GM12891 (cell line): ENCODE data around the gene C14orf119.

Experiments
- DNase-seq: peaks from one replicate; pipeline ENCODE4 v3.0.0; 2011; ENCODE audit warnings: low spot score; ENCODE audit not compliant: insufficient read length
- FAIRE-seq: peaks from 2 replicates; lab custom pipeline; 2011; peaks lifted over from hg19 to GRCh38; lab: Jason Lieb, UNC
- PAX5 ChIP-seq: IDR thresholded peaks from 2 replicates; pipeline ENCODE4 v1.6.1; 2011; ENCODE audit warnings: low read length, moderate library complexity, mild to moderate bottlenecking; ENCODE audit not compliant: insufficient read depth, severe bottlenecking
- POLR2A ChIP-seq: IDR thresholded peaks from 2 replicates; pipeline ENCODE4 v1.6.1; 2011; ENCODE audit warnings: low read depth, low read length, control low read depth
- POLR2AphosphoS5 ChIP-seq: IDR thresholded peaks from 2 replicates; pipeline ENCODE4 v1.6.1; 2011; ENCODE audit warnings: low read depth, low read length, control low read depth
- POU2F2 ChIP-seq: IDR thresholded peaks from 2 replicates; pipeline ENCODE4 v1.6.1; 2011; ENCODE audit warnings: low read depth, mild to moderate bottlenecking, control low read depth, low read length, moderate library complexity
- SPI1 ChIP-seq: IDR thresholded peaks from 2 replicates; pipeline ENCODE4 v1.6.1; 2011; ENCODE audit warnings: low read depth, low read length, control low read depth
- TAF1 ChIP-seq: IDR thresholded peaks from 2 replicates; pipeline ENCODE4 v1.6.1; 2011; ENCODE audit warnings: low read depth, low read length, control low read depth

C14orf119 gene

GRCh38 chr14:23137813-23138535 lies 42.7 kb downstream of the C14orf119 start:
- DNase-seq (no peak), FAIRE-seq (no peak)
- no peak for TF ChIP-seq TAF1
- TF ChIP-seq POLR2AphosphoS5: no peak
- TF ChIP-seq SPI1: no peak
- TF ChIP-seq POU2F2: no peak
- no peak for TF ChIP-seq POLR2A
- no peak for TF ChIP-seq PAX5

GRCh38 chr14:23139874-23140273 lies 44.6 kb downstream of the C14orf119 start:
- TF ChIP-seq POLR2AphosphoS5 (no peak), POLR2A (no peak), PAX5 (no peak), POU2F2 (no peak), TAF1 (no peak), SPI1 (no peak)
- no peak for DNase-seq
- no peak for FAIRE-seq

GRCh38 chr14:23140371-23140770 lies 45.1 kb downstream of the C14orf119 start:
- TF ChIP-seq SPI1 (no peak), TAF1 (no peak), PAX5 (no peak), POLR2AphosphoS5 (no peak), POLR2A (no peak), POU2F2 (no peak)
- FAIRE-seq (no peak), DNase-seq (no peak)

DNA sequence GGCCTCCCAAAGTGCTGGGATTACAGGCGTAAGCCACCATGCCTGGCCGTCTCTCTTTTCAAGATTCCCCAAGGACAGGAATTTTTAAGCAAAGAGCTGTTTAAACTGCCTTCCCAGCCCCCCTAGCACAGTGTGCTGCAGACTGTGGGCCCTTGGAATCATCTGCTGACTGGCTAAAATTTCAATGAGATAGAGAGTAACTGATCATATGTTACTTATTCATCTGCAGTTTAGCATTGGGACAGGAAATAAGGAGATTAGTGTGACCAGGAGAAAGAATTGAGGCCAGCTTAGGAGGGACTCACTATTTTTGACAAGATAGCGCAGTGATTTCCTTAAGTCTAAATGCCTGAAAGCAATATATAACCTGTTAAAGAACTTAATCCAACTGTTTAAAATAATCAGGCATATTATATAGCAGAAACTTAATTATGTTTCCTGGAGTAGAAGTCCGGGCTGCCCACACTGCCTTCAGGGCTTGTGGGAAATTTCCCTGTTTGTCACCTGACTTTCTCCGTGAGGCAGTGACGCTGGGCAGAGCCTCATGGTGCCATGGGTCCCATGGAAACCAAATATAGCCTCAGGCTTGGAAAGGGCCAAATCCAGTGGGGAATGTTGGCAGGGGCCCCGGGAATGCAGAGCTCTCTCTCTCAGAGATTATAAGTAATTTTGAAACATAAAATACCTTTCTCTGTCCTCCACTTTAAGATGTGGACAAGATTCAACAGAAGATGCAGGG lies 46.6 kb downstream of the C14orf119 start:
- TF ChIP-seq POLR2AphosphoS5 (no peak), POU2F2 (no peak), SPI1 (no peak), POLR2A (no peak), PAX5 (no peak)
- FAIRE-seq: no peak
- DNase-seq: no peak

GRCh38 chr14:23142826-23143225 lies 47.5 kb downstream of the C14orf119 start:
- FAIRE-seq: no peak
- DNase-seq: no peak

GRCh38 chr14:23143911-23144310 lies 48.6 kb downstream of the C14orf119 start:
- no peak for FAIRE-seq
- TF ChIP-seq POLR2A: no peak
- no peak for TF ChIP-seq PAX5
- TF ChIP-seq POLR2AphosphoS5: no peak
- TF ChIP-seq TAF1: no peak
- no peak for TF ChIP-seq SPI1
- no peak for DNase-seq

More at GRCh38 chr14:23142826-23143225, 47.5 kb downstream of the C14orf119 start:
- no peak for TF ChIP-seq PAX5
- TF ChIP-seq POLR2AphosphoS5: no peak
- TF ChIP-seq POU2F2: no peak
- TF ChIP-seq SPI1: no peak

GRCh38 chr14:23145794-23146350 lies 50.6 kb downstream of the C14orf119 start:
- FAIRE-seq (no peak), DNase-seq (no peak)
- no peak for TF ChIP-seq POU2F2
- TF ChIP-seq POLR2A: no peak
- no peak for TF ChIP-seq TAF1
- TF ChIP-seq SPI1: no peak
- no peak for TF ChIP-seq PAX5
- TF ChIP-seq POLR2AphosphoS5: no peak

DNA sequence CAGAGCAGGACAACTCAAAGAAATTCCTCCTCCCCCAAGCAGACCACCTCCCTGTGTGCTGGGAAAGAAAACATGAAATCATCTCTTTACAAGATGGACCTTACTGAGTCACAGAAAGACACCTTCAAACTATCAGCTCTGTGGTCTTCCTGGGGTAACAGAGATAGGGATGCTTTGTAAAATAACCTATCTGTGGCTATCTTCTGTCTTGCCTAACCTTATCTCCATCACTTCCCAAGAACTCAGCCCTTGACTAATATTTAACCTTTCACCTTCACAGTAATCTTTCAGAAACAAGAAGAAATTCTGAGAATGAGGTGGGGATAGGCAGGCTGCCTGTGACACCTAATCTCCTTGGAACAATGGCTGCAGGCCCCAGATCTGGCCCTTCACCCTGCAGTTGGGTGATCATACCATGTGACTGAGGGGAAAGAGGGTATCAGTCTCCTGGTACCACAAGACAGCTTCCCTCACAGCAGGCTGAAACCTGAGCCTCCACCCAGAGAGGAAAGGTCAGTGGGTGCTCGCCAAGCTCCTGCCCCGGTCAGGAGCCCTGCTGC lies 51.1 kb downstream of the C14orf119 start:
- DNase-seq (no peak), FAIRE-seq (no peak)
- no peak for TF ChIP-seq TAF1
- no peak for TF ChIP-seq PAX5
- no peak for TF ChIP-seq POLR2AphosphoS5
- no peak for TF ChIP-seq POLR2A
- TF ChIP-seq SPI1: no peak
- TF ChIP-seq POU2F2: no peak

GRCh38 chr14:23146980-23147379 lies 51.7 kb downstream of the C14orf119 start:
- no peak for FAIRE-seq
- TF ChIP-seq POLR2A: no peak
- TF ChIP-seq PAX5: no peak
- TF ChIP-seq TAF1: no peak
- TF ChIP-seq SPI1: no peak
- TF ChIP-seq POU2F2: no peak
- TF ChIP-seq POLR2AphosphoS5: no peak
- DNase-seq: no peak
